PC-3 (cell line): Measurements from ENCODE around the gene RPL36.

Experiments used
- EZH2 ChIP-seq: fragments of 300-600 bp; sonication (generic); IDR thresholded peaks from one replicate; pipeline ENCODE4 v1.6.1; 2017; ENCODE audit warnings: antibody characterized with exemption, mild to moderate bottlenecking, low read length; ENCODE audit not compliant: unreplicated experiment
- EZH2phosphoT487 ChIP-seq: fragments of 300-600 bp; sonication (generic); IDR thresholded peaks from 2 replicates; pipeline ENCODE4 v1.6.1; 2018; ENCODE audit warnings: mild to moderate bottlenecking, antibody characterized with exemption, low read length, borderline replicate concordance
- TF ChIP-seq, protein P1 (sequence below): fragments of 300-600 bp; sonication (generic); conservative IDR thresholded peaks from 2 replicates; pipeline ENCODE4 v1.5.1; 2017; ENCODE audit warnings: antibody characterized with exemption, low read depth, mild to moderate bottlenecking, low read length

GRCh38 chr19:5669212-5669611 lies 20.9 kb upstream of the RPL36 start:
- TF ChIP-seq, protein P1, sequence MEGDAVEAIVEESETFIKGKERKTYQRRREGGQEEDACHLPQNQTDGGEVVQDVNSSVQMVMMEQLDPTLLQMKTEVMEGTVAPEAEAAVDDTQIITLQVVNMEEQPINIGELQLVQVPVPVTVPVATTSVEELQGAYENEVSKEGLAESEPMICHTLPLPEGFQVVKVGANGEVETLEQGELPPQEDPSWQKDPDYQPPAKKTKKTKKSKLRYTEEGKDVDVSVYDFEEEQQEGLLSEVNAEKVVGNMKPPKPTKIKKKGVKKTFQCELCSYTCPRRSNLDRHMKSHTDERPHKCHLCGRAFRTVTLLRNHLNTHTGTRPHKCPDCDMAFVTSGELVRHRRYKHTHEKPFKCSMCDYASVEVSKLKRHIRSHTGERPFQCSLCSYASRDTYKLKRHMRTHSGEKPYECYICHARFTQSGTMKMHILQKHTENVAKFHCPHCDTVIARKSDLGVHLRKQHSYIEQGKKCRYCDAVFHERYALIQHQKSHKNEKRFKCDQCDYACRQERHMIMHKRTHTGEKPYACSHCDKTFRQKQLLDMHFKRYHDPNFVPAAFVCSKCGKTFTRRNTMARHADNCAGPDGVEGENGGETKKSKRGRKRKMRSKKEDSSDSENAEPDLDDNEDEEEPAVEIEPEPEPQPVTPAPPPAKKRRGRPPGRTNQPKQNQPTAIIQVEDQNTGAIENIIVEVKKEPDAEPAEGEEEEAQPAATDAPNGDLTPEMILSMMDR = no peak
- TF ChIP-seq EZH2 (no peak), EZH2phosphoT487 (no peak)
